ENCODE data around the gene CES1.

- TF ChIP-seq CTCF (IDR thresholded peaks at IDR 0.05) (no peak), POLR2A (IDR thresholded peaks at IDR 0.05) (no peak), POLR2AphosphoS5 (IDR thresholded peaks at IDR 0.05) (no peak)
Observed at GRCh38 chr16:55834049-55834448, 1.2 kb upstream of the CES1 start.
